Measurements from ENCODE around the gene YTHDF1. TPM values are rescaled to one million over a fixed set of nuclear protein-coding genes. Genes with fewer than 3 reads are reported as not detected.

YTHDF1 gene
- total and polyA plus RNA-seq, 2 of the 4 experiments (the other 2 are of a cell fraction) = 10.9 to 22.6 TPM

GRCh38 chr20:63188641-63189321, 27.1 kb downstream of the YTHDF1 start:
- 67% methylated on average over 1 of the region's 15 CpGs; no CpG with 5 or more reads in 1 of the 2 experiments for WGBS, 2 experiments (ENCODE audit: extremely low coverage in 2 of 2, insufficient read length in 1 of 2)
- intact Hi-C loops (cut with micrococcal nuclease) (loop anchor here (10.0 kb wide), 1 partner anchor 134 kb away; no protein-coding TSS in a partner anchor), dilution Hi-C loops (cut with HindIII; ENCODE audit: low sequenced_read_pairs, unreplicated experiment) (no loop called here), in situ Hi-C loops (cut with MboI; ENCODE audit: low sequenced_read_pairs) (no loop called here)
- Histone ChIP-seq H3K27me3 (ENCODE audit: control insufficient read depth, insufficient read depth, low read length) (peaks cover 3% of the 10 kb centered on the region; the same call in 1 of the 2 replicates), H2AK9ac (replicated peaks; ENCODE audit: low read depth, low read length, poor library complexity) (no peak overlapping the region), H3K4me2 (ENCODE audit: low read depth, low read length) (no peak overlapping the region), H3K18ac (ENCODE audit: low read depth, low read length) (no peak overlapping the region), H2BK120ac (ENCODE audit: low read depth, low read length) (no peak overlapping the region), H3K56ac (ENCODE audit: extremely low read depth, insufficient read depth, low read length) (no peak overlapping the region), H4K8ac (ENCODE audit: low read depth in 2 of 2, low read length in 2 of 2) (no peak overlapping the region), H2BK20ac (ENCODE audit: low read depth, low read length) (no peak overlapping the region), H4K5ac (ENCODE audit: low read depth, low read length) (no peak overlapping the region), H3K23ac (ENCODE audit: low read depth, low read length) (no peak overlapping the region), H4K91ac (ENCODE audit: insufficient read depth, low read depth, low read length) (no peak overlapping the region), H3K9ac (ENCODE audit: low read depth, low read length) (no peak overlapping the region), H3K27ac (ENCODE audit: insufficient read depth, low read length) (no peak overlapping the region), H3K4me3 (ENCODE audit: insufficient read depth, low read depth, low read length) (no peak overlapping the region), H2AFZ (replicated peaks; ENCODE audit: low read length, poor library complexity) (no peak overlapping the region), H3K4me1 (ENCODE audit: control insufficient read depth, insufficient read depth, low read length) (no peaks in the 10 kb centered on the region), H4K20me1 (ENCODE audit: insufficient read depth, low read length) (peaks cover 12% of the 10 kb centered on the region; the same call in 1 of the 2 replicates), H2AK5ac (ENCODE audit: low read depth, low read length) (no peak overlapping the region), H2BK5ac (ENCODE audit: low read depth, low read length, poor library complexity, severe bottlenecking) (no peak overlapping the region), H3K4ac (ENCODE audit: low read depth, low read length) (no peak overlapping the region), H2BK15ac (ENCODE audit: low read depth, low read length) (no peak overlapping the region), H3K36me3 (ENCODE audit: control insufficient read depth, insufficient read depth, low read length) (no peaks in the 10 kb centered on the region), H3K14ac (replicated peaks; ENCODE audit: low read depth, low read length) (no peak overlapping the region), H3K79me1 (ENCODE audit: low read depth in 1 of 2, low read length in 2 of 2) (0 out of 4 replicates have a peak, but pooled peaks cover 0 to under 1% of the 10 kb centered on the region in 2 experiments), H3K9me1 (ENCODE audit: insufficient read depth, low read length) (peaks cover 9% of the 10 kb centered on the region), H3K9me3 (ENCODE audit: control insufficient read depth, insufficient read depth, low read length) (no peaks in the 10 kb centered on the region)
- DNase-seq (no peak), ATAC-seq (ENCODE audit: low read depth) (no peak)
- TF ChIP-seq FOS (IDR thresholded peaks at IDR 0.05; ENCODE audit: low read depth, low read length) (no peak), USF2 (IDR thresholded peaks at IDR 0.05; ENCODE audit: low read depth, low read length) (no peak), POLR2A (IDR thresholded peaks at IDR 0.05; ENCODE audit: low read depth, low read length) (no peak), RAD21 (IDR thresholded peaks at IDR 0.05; ENCODE audit: low read length) (no peak), SMC3 (IDR thresholded peaks at IDR 0.05; ENCODE audit: low read depth, low read length) (no peak), BHLHE40 (IDR thresholded peaks at IDR 0.05; ENCODE audit: low read depth, low read length) (no peak), CTCF (conservative IDR thresholded peaks at IDR 0.05; ENCODE audit: low read depth, low read length) (no peak), MAFK (IDR thresholded peaks at IDR 0.05; ENCODE audit: low read depth, low read length) (no peak), CEBPB (IDR thresholded peaks at IDR 0.05; ENCODE audit: low read depth, low read length) (no peak), MAZ (IDR thresholded peaks at IDR 0.05; ENCODE audit: borderline replicate concordance, low read depth, low read length) (no peak), CHD1 (IDR thresholded peaks at IDR 0.05; ENCODE audit: low read depth, low read length) (no peak), MXI1 (IDR thresholded peaks at IDR 0.05; ENCODE audit: borderline replicate concordance, low read depth, low read length) (no peak), ELK1 (IDR thresholded peaks at IDR 0.05; ENCODE audit: borderline replicate concordance, low read depth, low read length) (no peak), NFE2L2 (IDR thresholded peaks at IDR 0.05; ENCODE audit: low read depth, low read length) (no peak)
- no TSS peak for BruUV-seq (replicated peaks)
- ChIA-PET CTCF (no interaction called here), POLR2A (ENCODE audit: unreplicated experiment) (no interaction called here)
